OCI-M2 (cell line): ENCODE measurements around the gene TPST2.
A peak's percentile ranks its signal among the peaks of the same experiment; 100 is the strongest.
"Not testable (repeated sequence)": the region's sequence is repeated elsewhere in the genome, so short reads cannot be mapped to it uniquely, and the experiment has no call there.

Experiments used
- DNase-seq: peaks from one replicate; lab custom pipeline; 2025; ENCODE audit not compliant: unreplicated experiment; lab: John Stamatoyannopoulos, UW

TPST2 gene

DNA sequence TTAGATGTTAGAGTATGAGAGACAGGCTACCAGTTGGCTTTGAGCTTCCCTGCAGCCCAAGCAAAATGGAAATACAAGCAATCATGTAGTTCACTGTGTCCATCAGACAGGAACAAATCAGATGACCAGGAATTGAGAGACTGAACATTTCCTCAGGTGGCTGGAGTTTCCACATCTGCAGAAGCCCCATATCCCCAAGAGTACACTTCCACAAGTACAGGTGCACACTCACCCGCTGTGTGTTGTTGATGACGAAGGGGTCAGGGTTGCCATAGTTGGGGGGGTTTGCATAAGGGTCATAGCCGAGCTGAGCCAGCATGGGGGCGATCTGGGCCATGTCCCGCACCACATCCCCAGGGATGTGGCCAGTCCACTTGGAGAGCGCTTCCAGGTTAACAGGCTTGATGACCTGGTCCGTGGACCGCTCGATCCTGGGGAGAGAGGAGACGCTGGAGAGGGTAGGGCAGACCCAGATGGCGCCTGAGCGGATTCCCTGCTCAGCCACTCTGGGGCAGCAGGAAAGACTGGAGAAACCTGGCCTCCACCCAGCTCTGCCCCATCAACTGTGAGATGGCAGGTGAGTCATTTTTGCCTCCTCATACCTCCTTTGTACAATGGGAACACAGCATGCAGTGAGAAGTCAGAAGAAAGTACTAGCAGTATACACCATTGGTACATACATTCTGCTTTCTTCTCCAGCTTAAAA, 53.7 kb downstream of the TPST2 start:
- no peak for DNase-seq

DNA sequence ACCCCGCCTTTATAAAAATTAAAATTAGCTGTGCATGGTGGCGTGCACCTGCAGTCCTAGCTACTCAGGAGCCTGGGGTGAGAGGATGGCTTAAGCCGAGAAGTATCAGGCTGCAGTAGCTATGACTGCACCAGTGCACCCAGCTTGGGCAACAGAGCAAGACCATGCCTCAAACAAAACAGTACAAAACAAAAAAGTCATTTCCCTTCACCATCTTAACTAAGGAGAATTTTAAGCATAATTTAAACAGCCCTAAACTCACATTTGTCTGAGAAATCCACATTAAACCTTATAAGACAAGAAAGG, 54.4 kb downstream of the TPST2 start:
- DNase-seq, result no peak

DNA sequence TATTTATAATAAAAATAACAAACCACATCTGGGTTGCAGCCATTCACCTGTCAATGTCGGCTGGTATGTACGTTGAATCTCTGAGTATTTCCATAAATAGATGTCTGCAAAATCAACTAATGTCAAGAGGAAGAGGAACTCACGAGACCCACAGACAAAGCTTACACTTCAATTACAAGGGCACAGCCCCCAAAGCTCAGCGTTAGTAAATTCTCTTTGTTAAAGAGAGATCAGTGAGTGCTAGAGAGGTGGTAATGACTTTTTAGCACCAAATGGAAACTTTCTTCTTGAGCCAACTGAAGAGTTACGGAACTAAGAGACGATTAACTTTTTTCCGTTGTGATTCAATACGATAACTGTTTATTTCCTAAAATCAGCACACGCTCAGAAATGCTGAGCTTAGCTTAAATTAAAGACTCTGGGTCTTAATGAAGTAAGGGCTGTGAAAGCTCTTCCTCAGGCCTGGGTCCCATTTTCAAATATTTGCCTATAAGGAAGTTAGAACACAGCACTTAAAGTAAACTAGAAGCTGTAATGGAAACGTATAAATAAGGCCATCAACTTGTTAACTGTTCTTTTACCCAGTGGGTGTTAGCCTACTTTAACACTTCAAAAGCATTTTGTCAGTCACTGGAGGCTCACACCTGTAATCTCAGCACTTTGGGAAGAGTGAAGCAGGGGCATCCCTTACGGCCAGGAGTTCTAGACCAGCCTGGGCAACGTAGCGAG, 54.9 kb downstream of the TPST2 start:
- no peak for DNase-seq

DNA sequence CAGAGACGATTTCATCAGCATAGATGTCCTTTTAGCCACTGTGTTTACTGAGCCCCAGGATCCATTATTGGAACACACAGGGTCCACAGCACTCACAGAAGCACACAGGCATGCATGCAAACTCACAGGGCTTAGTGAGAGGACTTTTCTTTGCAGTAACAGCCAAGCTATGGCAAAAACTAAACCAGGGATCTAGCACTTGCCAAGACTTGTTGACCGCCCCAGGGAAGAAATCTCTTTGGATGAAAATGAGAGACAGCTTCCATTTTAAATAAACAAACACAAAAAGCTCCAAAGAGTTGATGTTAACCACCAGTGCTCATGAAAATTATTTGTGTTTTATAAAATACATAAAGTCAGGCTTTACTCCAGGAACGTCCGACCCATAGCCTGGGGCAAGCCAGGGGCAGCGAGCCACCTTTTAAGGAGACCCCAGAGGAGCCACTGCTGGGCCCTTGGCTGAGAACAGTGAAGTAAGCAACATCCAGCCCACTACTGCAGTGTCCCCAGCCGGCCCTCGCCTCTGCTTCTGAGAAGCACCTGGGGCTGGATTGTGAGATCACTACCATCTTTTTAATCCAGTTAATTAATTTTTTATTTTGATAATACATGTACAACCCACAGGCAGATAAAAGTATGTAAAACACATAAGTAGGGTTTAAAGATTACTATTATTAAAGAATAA, 55.6 kb downstream of the TPST2 start:
- DNase-seq, result no peak

DNA sequence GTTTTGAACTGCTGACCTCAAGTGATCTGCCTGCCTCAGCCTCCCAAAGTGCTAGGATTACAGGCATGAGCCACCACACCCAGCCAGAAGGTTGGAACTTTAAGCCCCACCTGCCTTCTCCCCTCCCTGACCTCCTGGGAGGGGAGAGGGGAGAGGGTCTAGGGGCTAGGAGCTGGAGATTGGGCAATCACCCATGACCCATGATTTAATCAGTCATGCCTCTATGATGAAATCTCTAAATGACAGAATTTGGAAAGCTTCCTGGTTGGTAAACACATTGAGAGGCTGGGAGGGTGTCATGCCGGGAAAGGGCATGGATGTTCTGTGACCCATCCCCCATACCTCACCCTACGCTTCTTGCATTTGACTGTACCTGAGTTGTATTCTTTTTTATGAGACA, 60.6 kb downstream of the TPST2 start:
- DNase-seq, result no peak

DNA sequence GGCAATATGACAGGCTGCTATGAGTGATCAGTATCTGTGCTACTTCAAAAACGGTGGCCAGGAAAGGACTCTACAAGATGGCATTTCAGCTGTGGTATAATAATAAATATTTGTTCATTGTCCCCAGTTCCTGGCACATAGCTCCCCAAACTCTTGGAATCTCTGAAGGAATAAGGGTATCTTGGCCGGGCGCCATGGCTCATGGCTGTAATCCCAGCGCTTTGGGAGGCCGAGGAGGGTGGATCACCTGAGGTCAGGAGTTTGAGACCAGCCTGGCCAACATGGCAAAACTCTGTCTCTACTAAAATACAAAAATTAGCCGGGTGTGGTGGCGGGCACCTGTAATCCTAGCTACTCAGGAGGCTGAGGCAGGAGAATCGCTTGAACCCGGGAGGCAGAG, 61.4 kb downstream of the TPST2 start:
- not testable (repeated sequence) for DNase-seq

DNA sequence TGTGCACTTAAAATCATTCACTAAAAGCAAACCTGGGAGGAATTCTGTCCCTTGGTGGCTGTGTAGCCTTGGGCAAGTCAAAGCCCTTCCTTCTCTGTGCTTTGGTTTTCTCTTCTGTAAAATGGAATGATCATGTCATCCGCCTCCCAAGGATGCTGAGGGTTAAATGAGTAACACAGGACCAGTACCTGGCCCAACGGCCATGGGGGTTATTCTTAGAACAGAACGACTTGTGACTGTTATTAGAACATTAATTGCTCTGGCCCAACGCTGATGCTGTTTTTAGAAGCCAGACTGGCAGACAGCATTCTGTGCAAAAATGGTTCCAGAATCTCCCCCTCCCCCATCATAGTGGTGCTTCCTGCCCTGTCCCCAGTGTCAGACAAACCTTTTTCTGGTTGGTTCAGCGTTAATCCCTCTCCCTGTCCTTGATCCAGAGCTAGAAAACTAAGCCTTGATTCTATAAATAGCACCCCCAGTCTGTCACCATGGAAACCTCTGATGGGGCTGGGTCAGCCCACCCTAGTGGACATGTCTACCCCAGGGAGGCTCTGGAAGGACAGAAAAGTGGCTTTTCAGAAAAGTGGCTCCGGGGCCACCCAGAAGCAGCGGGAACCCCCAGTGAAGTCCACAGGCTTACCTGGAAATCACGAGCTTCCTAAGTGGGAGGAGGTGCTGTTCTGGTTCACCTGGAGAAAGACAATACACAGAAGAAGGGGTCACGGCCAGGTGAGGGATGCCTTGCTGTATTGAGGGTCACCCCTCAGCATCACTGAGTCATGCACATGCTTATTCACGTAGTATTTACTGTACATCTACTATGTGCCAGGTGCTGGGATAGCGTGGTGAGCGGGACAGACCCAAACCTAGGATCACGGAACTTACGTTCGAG, 62.1 kb downstream of the TPST2 start:
- DNase-seq, result no peak

DNA sequence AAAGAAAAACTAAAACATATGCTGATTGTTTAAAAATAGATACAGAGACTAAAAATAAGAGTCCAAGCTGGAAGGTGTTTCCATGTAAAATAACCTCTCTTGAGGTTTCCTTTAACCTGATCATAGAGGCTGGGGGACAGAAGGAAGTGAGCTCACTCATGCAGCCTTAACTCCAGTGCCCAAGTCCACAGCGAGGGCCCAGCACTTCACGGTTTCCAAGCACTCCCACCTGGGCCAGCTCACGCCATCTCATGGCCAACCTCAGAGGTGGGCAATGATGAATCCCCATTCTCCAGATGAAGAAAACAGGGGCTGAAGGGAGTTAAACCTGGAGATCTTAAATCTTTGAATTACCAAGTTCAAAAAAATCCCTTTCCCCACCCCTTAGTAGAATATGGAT, 62.8 kb downstream of the TPST2 start:
- DNase-seq, result no peak

DNA sequence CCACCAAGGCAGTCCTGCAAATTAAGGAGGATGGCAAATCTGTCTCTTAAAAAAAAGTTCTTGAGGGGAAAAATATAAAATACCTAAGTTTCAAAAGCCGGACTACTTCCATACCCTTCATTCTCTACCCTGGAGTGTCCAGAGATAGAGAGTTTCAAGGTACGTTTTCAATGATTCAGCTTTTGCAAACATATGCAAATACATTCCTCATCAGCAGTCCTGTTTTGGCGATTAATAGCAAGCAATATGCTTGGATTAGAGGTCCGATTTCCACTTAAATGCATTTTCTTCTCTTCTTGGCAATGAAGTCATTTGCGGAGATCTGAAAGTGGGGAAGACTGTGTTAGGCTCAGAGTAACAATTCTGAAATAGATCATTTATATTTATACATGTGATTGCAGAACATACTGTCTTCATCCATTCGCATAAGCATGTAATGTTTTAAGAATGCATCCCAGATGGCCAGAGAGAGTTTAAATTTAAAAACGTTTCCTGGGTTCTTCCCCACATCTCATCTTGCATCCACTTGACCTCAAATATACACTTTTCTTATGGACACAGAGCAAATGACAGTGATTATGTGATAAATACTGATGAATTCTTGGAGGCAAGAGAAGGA, 63.9 kb downstream of the TPST2 start:
- no peak for DNase-seq

DNA sequence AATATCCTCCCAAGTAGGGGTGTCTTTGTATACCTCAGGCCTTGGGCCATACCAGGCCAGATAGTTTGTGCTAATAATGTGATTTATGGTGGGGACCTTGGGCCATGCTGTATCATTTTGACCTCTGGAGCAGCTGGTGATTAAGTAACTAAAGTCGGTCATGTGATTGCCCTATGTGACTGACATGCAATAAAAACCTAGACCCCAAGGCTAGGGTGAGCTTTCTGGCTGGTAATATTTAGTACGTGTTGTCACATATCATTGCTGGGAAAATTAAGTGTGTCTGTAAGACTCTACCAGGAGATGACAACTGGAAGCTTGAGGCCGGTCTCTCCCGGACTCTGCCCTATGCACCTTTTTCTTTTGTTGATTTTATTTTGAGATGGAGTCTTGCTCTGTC, 65.1 kb downstream of the TPST2 start:
- no peak for DNase-seq

DNA sequence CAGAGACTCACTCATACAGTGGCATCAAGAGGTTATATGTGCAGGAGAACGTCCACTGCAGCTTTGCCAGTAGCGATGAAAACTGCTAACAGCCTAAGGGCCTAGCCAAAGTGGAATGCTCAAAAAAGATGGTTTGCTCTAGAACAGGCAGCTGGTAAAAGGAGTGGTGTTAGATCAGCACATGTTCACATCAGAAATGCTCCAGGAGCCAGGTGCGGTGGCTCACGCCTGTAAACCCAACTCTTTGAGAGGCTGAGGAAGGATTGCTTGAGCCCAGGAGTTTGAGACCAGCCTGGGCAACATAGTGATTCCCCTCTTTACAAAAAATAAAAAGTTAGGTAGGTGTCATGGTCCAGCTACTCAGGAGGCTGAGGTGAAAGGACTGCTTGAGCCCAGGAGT, 67.3 kb downstream of the TPST2 start:
- DNase-seq, result no peak

DNA sequence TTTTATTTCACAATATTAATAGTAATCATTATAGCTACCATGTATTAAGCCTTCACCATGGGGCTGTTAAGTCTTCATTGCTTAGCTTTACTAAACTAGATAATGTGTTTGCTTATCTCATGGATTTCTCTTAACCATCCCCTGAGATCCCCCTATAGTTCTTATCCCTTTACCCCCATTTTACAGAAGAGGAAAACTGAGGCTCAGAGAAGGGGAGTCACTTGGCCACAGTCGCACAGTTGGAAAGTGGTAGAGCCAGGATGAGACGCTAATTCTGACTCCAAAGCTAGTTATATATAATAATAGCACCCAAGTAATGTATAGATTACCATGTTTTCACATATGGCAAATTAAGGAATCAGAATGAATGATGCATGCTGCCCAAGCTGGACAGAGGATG, 67.9 kb downstream of the TPST2 start:
- DNase-seq, result no peak

DNA sequence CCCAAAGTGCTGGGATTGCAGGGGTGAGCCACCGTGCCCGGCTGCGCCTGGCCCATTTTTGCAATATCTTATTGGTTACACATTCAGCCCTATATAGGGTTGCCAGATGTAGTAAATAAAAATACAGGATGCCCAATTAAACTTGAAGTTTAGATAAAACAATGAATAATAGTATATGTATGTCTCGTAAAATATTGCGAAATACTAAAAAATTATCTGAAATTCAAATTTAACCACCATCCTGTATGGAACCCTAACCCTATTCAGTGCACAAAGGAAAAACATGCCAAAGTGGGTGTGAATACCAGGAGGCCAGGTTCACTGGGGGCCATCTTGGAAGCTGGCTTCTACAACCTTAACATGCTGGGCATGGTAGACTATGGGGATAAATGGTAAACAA, 72.5 kb downstream of the TPST2 start:
- DNase-seq, result no peak

DNA sequence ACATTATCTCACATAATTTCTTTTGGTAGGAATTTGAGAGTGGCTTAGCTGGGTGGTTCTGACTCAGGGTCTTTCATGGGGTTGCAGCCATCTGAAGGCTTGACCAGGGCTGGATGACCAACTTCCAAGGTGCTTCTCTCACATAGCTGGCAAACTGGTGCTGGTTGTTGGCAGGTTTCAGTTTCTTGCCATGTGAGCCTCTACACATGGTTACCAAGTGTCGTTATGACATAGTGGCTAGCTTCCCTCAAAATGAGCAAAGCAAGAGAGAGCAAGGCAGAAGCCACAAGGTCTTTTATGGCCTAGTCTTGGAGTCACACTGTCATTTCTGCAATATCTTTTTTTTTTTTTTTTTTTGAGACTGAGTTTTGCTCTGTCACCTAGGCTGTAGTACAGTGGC, 73.4 kb downstream of the TPST2 start:
- DNase-seq, result no peak

DNA sequence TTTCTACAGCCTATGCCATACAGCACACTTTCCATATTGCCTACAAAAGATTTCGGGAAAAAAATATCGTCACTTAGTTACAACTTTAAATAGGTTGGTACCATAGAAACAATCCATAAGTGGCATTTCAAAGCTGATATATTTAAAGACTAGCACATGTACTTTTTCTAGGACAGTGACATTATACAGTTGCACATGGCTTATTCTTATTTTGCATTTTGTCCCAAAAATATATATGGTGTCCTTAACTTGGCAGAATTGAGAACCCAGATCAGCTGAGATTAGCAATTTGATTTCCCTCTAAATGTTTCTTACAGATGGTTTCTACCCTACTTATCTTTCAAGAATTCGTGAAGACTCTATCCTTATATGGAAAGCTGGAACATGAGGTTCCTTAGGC, 74.0 kb downstream of the TPST2 start:
- no peak for DNase-seq

DNA sequence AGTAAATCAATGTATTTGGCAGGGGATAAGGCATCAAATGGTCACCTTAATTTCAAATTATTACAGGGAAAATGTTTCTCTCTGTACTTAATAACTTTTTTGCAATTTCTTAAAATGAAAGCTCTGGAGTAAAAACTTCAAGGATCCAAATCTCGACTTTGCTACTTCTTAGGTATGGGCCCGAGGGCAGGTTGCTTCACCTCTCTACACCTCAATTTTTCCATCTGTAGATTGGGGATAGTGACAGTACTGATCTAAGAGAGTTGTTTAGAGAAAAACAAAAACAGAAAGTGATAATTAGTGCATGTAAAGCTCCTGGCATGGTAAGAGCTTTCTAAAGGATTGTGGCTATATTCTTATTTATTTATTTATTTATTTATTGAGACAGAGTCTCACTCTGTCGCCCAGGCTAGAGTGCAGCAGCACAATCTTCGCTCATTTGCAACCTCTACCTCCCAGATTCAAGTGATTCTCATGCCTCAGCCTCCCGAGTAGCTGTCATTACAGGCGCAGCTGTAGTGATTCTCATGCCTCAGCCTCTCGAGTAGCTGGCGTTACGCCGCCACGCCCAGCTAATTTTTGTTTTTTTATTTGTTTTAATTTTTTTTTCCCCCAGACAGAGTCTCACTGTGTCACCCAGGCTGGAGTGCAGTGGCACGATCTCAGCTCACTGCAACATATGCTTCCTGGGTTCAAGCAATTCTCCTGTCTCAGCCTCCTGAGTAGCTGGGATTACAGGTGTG, 75.3 kb downstream of the TPST2 start:
- DNase-seq, result no peak

DNA sequence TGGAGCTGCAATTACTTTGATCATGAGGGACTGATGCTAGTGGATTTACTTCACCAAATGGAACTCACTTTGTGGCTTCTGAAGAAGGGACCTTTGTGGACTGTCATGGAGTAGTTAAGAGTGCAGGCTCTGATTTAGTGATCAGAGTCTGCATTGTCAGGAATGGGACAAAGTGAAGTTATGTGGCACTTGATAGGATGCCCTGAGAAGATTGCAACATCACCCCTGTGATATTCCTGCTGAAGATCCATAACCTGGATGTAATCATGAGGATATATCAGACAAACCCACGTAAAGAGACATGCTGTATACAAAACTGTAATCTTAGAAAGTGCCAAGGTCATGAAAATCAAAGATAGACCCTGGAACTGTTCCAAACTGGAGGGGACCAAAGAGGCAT, 76.1 kb downstream of the TPST2 start:
- no peak for DNase-seq

DNA sequence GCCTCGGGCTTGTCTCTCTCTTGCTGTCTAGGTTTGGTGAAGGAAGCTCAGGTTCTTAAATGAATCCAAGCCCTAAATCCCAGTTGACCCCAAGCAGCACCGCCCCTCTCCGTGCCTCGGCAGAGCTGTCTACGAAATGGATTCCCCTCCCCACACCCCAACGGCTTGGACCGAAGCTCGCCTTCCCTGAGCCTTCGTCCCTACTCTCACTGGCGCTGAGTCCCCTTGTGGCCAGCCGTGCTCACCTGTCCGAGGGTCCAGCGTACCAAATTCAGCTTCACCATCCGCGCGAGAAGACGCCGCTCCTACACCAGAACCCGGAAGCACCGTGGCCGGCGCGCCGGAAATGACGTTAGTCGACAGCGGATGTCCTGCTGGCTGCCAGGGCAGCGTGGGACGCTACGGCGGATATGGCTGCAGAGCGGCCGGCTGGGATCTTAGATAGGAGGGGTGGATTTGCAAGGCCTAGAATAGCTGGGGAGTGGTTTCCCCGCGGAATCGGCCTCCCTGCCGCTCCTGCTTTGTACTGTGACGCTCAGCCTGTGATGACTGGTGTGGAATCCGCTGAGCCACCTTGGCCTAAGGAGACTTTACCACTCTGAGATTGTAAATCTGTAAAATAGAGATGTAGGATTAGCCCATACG, 77.7 kb downstream of the TPST2 start, which contains the start of gene TFIP11:
TSS of gene TFIP11 (minus strand) at position 325 of the 645 bp plus-strand sequence. CDS start 2,201 bp downstream, outside the sequence.
- DNase-seq, result peak; percentile 31

DNA sequence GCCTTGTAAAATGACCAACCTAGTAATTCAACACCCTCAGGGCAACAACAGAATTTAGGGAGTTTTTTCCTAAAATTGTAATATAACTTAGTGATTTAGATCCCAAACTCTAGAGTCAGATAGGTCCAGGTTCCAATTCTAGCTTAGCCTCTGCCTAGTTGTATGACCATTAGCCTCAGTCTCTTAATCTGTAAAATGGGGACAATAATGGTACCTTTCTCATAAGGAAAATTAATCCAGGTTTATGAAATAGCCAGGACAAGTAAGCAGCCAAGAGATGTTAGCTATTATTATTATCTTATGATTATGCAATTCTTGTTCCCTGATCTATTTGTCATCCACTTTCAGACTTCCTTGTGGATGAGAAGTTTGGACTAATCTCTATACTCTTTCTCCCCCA, 81.8 kb downstream of the TPST2 start:
- DNase-seq, result no peak

DNA sequence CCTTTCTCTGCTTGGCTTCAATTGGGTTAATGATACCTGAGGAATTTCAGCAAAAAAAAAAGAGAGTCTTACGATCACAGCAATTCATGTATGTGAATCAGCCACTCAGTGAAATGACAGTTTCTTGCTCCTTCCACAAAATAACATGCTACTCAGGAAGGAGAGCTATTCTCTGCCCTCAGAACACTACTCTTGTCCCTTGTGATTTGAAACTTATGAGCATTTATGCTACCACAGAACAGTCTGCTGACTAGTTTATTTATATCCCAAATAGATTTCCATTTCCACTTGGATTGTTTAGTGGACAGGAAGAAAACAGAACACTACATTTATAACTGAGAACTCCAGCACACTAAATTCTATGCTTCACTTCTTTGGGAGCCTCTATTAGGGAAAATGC, 86.2 kb downstream of the TPST2 start:
- no peak for DNase-seq
